GM23248 (cell line): ENCODE results near the gene KRTAP5-6. TPM values are rescaled to one million over a fixed set of nuclear protein-coding genes. Genes with fewer than 3 reads are reported as not detected.

Experiments
- DNase-seq: peaks from one replicate; pipeline ENCODE4 v3.0.0-alpha.2; 2015
- H2AFZ ChIP-seq: fragments of 200-600 bp; sonication (generic); 2 replicates; pipeline ENCODE4 v1.6.1; 2016; ENCODE audit warnings: antibody characterized with exemption
- H3F3A ChIP-seq: fragments of 200-600 bp; sonication (generic); 2 replicates; pipeline ENCODE4 v1.6.1; 2016; ENCODE audit warnings: mild to moderate bottlenecking, antibody characterized with exemption, mixed run types; ENCODE audit not compliant: insufficient read depth
- H3K27ac ChIP-seq: fragments of 200-600 bp; sonication (generic); 2 replicates; pipeline ENCODE4 v1.5.1; 2016; ENCODE audit warnings: mild to moderate bottlenecking
- H3K27me3 ChIP-seq: fragments of 200-600 bp; sonication (generic); replicated peaks from 2 replicates; pipeline ENCODE4 v1.6.1; 2016; ENCODE audit warnings: mild to moderate bottlenecking; ENCODE audit not compliant: insufficient read depth
- H3K36me3 ChIP-seq: fragments of 200-600 bp; sonication (generic); 2 replicates; pipeline ENCODE4 v1.6.1; 2016; ENCODE audit warnings: low read depth, mild to moderate bottlenecking
- H3K4me1 ChIP-seq: fragments of 200-600 bp; sonication (generic); 2 replicates; pipeline ENCODE4 v1.6.1; 2016; ENCODE audit warnings: mild to moderate bottlenecking; ENCODE audit not compliant: insufficient read depth
- H3K4me2 ChIP-seq: fragments of 200-600 bp; sonication (generic); one replicate; pipeline ENCODE4 v1.6.1; 2016; ENCODE audit warnings: mild to moderate bottlenecking; ENCODE audit not compliant: unreplicated experiment
- H3K4me3 ChIP-seq: fragments of 200-600 bp; sonication (generic); 2 replicates; pipeline ENCODE4 v1.5.1; 2016; ENCODE audit warnings: mild to moderate bottlenecking
- H3K79me2 ChIP-seq: fragments of 200-600 bp; sonication (generic); 2 replicates; pipeline ENCODE4 v1.6.1; 2016; ENCODE audit warnings: mild to moderate bottlenecking; ENCODE audit not compliant: insufficient read depth
- H3K9ac ChIP-seq: fragments of 200-600 bp; sonication (generic); 2 replicates; pipeline ENCODE4 v1.6.1; 2016; ENCODE audit warnings: mild to moderate bottlenecking
- H3K9me2 ChIP-seq: fragments of 200-600 bp; sonication (generic); 2 replicates; pipeline ENCODE4 v1.6.1; 2016; ENCODE audit warnings: mixed run types, mild to moderate bottlenecking, moderate library complexity; ENCODE audit not compliant: insufficient read depth
- H3K9me3 ChIP-seq: fragments of 200-600 bp; sonication (generic); one replicate; pipeline ENCODE4 v1.6.1; 2017; ENCODE audit warnings: low read depth
- H4K20me1 ChIP-seq: fragments of 200-600 bp; sonication (generic); 2 replicates; pipeline ENCODE4 v1.6.0; 2016; ENCODE audit not compliant: insufficient read depth
- EZH2 ChIP-seq: fragments of 200-600 bp; sonication (generic); IDR thresholded peaks from 2 replicates; pipeline ENCODE4 v1.6.1; 2018; ENCODE audit warnings: antibody characterized with exemption, mild to moderate bottlenecking; ENCODE audit not compliant: insufficient read depth, poor library complexity, severe bottlenecking
- EZH2phosphoT487 ChIP-seq: fragments of 200-600 bp; sonication (generic); IDR thresholded peaks from 2 replicates; pipeline ENCODE4 v1.6.1; 2018; ENCODE audit warnings: antibody characterized with exemption, moderate library complexity, mild to moderate bottlenecking, low read depth; ENCODE audit not compliant: insufficient read depth
- WGBS, 2 experiments: methylation state at CpG; one replicate each; pipeline ENCODE4 v1.1.6; 2015 to 2017; ENCODE audit warnings: low lambda C conversion rate in 2 of 2, low coverage in 1 of 2; ENCODE audit errors: missing lambda C conversion rate in 2 of 2; 5-methylcytosine and 5-hydroxymethylcytosine counted together
- in situ Hi-C: fragments of 300-500 bp; cut with MboI; formaldehyde crosslinking; loops from 2 replicates; pipeline ENCODE4 v1.15.0; 2020
- polyA plus RNA-seq: library from polyadenylated mRNA; unstranded; fragments of >200 nt; fragmentation: Nextera tagmentation; extraction: Ambion mirVana; gene quantifications from 2 replicates; pipeline ENCODE4 v1.2.1, GENCODE V29; 2016
- total RNA-seq: library from RNA; depleted of rRNA; stranded (reverse); fragments of >200 nt; shearing (Covaris generic); gene quantifications from 2 replicates; pipeline ENCODE4 v1.2.3, GENCODE V29; 2014

KRTAP5-6 gene
- total and polyA plus RNA-seq, 2 experiments from 2014 or later: not detected

DNA sequence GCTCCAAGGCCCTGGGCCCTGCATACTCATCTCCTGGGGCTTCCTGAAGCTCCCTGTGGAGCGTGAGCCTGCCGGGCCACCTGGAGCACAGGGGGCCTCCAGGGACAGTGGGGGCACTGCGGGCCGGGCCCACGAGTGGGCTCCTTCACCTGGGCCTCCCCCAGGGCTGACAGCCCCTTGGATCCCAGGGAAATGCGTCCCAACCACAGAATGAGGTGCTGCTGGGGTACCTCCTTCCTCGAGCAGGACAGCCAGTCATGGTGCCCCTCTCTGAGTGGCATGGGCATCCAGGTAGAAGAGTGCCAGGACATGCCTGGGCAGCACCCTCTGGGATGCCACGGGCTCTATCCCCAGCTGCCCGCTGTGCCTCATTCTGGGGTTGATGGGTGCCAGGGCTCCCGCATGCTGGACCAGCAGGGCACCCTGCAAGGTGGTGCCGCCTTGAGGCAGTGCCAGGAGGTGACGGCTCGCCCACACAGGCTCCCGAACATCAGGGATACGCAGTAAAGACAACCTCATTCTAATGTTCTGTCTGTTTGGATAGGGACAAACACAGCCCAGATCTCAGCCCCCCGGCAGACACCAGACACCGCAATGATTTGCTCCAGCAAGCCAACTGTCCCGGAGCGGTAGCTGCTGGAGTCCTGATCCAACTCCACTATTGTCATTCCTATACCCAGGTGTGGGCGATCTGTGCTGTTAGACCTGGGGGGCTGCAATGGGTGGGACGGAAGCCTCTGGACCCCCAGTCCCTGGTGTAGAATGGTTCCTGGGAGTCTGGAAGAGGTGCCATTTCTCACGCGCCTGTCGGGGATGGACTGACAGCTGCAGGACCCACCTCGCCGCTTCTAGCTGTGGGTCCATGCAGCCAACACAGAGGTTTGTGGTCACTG lies 41.6 kb upstream of the KRTAP5-6 start:
- H3K27ac ChIP-seq: no peak overlapping the region
- H3K4me3 ChIP-seq: no peak overlapping the region
- no peaks in the 10 kb centered on the region for H3K9me2 ChIP-seq
- H3K27me3 ChIP-seq: peaks cover 25% of the 10 kb centered on the region
- no peaks in the 10 kb centered on the region for H3K36me3 ChIP-seq
- TF ChIP-seq EZH2phosphoT487 (no peak), EZH2 (no peak)
- no peak for DNase-seq
- H3K79me2 ChIP-seq: no peaks in the 10 kb centered on the region
- no peaks in the 10 kb centered on the region for H3F3A ChIP-seq
- H3K9ac ChIP-seq: no peak overlapping the region
- no peak overlapping the region for H3K4me2 ChIP-seq
- H2AFZ ChIP-seq: no peak overlapping the region
- no peaks in the 10 kb centered on the region for H3K4me1 ChIP-seq
- no peaks in the 10 kb centered on the region for H4K20me1 ChIP-seq
- H3K9me3 ChIP-seq: no peaks in the 10 kb centered on the region
- WGBS, 2 experiments: 64 to 66% methylated on average over 24 to 25 of the region's 26 CpGs
- in situ Hi-C loops: no loop called here

DNA sequence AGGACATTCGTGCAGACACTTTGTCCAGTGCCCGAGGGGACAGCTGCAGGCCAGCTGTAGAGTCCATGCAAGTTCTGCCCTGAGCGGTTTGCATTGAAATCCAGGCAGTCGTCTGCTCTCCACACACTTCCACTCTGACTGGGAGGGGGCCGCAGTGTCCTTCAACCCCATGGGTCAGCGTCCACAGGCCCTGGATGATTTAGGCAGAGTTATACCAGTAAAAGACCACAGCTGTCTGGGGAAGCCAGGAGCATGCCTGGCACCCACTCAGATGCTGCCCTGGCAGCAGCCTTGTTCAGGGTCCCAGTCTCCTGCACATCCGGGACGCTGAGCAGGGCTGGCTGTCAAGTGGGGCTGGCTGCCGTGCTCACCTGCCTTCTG lies 40.9 kb upstream of the KRTAP5-6 start:
- Histone ChIP-seq H4K20me1 (no peaks in the 10 kb centered on the region), H3K4me1 (no peaks in the 10 kb centered on the region), H3K9me3 (no peaks in the 10 kb centered on the region), H3K9me2 (no peaks in the 10 kb centered on the region), H3K9ac (no peak overlapping the region), H3F3A (no peaks in the 10 kb centered on the region), H3K27me3 (peaks cover 26% of the 10 kb centered on the region), H3K4me3 (no peak overlapping the region), H3K27ac (no peak overlapping the region), H2AFZ (no peak overlapping the region), H3K4me2 (no peak overlapping the region), H3K79me2 (no peaks in the 10 kb centered on the region), H3K36me3 (no peaks in the 10 kb centered on the region)
- WGBS, 2 experiments: 57 to 65% methylated on average over 9 of the region's 9 CpGs
- TF ChIP-seq EZH2phosphoT487 (no peak), EZH2 (no peak)
- no peak for DNase-seq
- in situ Hi-C loops: no loop called here

DNA sequence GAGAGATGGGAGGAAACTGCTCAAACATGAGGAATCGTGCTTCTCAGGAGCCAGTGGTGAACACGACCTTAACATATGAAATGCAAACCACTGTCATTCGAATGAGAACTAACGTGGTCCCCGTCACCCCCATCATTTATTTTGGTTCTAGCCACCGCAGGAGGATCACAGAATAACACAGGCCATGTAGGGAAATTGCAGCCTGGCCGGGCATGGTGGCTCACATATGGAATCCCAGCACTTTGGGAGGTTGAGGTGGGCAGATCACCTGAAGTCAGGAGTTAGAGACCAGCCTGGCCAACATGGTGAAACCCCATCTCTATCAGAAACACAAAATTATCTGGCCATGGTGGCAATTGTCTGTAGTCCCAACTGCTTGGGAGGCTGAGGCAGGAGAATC lies 40.3 kb upstream of the KRTAP5-6 start:
- Histone ChIP-seq H3K36me3 (no peaks in the 10 kb centered on the region), H3K4me1 (no peaks in the 10 kb centered on the region), H3K9me2 (no peaks in the 10 kb centered on the region), H2AFZ (no peak overlapping the region), H4K20me1 (no peaks in the 10 kb centered on the region), H3K4me2 (no peak overlapping the region), H3K27me3 (peaks cover 23% of the 10 kb centered on the region), H3K27ac (no peak overlapping the region), H3K79me2 (no peaks in the 10 kb centered on the region), H3F3A (no peaks in the 10 kb centered on the region), H3K4me3 (no peak overlapping the region), H3K9me3 (no peaks in the 10 kb centered on the region), H3K9ac (no peak overlapping the region)
- in situ Hi-C loops: no loop called here
- no peak for DNase-seq
- 46 to 49% methylated on average over 7 of the region's 7 CpGs for WGBS, 2 experiments
- TF ChIP-seq EZH2phosphoT487 (no peak), EZH2 (no peak)

GRCh38 chr11:1659506-1659905 lies 37.5 kb upstream of the KRTAP5-6 start:
- peaks cover 19% of the 10 kb centered on the region for H3K27me3 ChIP-seq
- H3K4me2 ChIP-seq: no peak overlapping the region
- H3K9me2 ChIP-seq: no peaks in the 10 kb centered on the region
- H3K27ac ChIP-seq: no peak overlapping the region
- H3K79me2 ChIP-seq: no peaks in the 10 kb centered on the region
- no peaks in the 10 kb centered on the region for H4K20me1 ChIP-seq
- H3K4me3 ChIP-seq: no peak overlapping the region
- WGBS, 2 experiments: 70 to 75% methylated on average over 14 of the region's 14 CpGs
- H3F3A ChIP-seq: no peaks in the 10 kb centered on the region
- no peaks in the 10 kb centered on the region for H3K9me3 ChIP-seq
- DNase-seq: no peak
- no peak overlapping the region for H2AFZ ChIP-seq
- TF ChIP-seq EZH2phosphoT487 (no peak), EZH2 (no peak)
- in situ Hi-C loops: no loop called here
- H3K4me1 ChIP-seq: no peaks in the 10 kb centered on the region
- H3K9ac ChIP-seq: no peak overlapping the region
- H3K36me3 ChIP-seq: no peaks in the 10 kb centered on the region
